Right cardiac atrium (tissue), 5 donors: Measurements from ENCODE around the gene ARID3A. TPM values are rescaled to one million over a fixed set of nuclear protein-coding genes. Genes with fewer than 3 reads are reported as not detected.
"Not testable (repeated sequence)": the region's sequence is repeated elsewhere in the genome, so short reads cannot be mapped to it uniquely, and the experiment has no call there.

ENCODE experiments used
- ATAC-seq, 2 donors: fragments of 200-7000 bp; cut with Tn5 transposase; one replicate each; pipeline versions ENCODE4 v1.8.0 to v1.9.1; 2020; ENCODE audit warnings: moderate library complexity in 2 of 2, mild to moderate bottlenecking in 1 of 2
- DNase-seq, 3 donors: peaks; one replicate each; pipeline ENCODE4 v3.0.0-alpha.2; 2020
- H3K27ac ChIP-seq: one replicate; pipeline ENCODE4 v1.5.1; 2013; ENCODE audit warnings: mild to moderate bottlenecking, low read length, control low read depth, moderate library complexity
- H3K27me3 ChIP-seq: one replicate; pipeline ENCODE4 v1.6.1; 2013; ENCODE audit not compliant: control insufficient read depth, insufficient read depth
- H3K4me1 ChIP-seq: one replicate; pipeline ENCODE4 v1.6.1; 2013; ENCODE audit warnings: low read length; ENCODE audit not compliant: control insufficient read depth, insufficient read depth
- H3K4me3 ChIP-seq: one replicate; pipeline ENCODE4 v1.5.1; 2013; ENCODE audit warnings: low read length, control low read depth
- H3K9me3 ChIP-seq: one replicate; pipeline ENCODE4 v1.6.1; 2013; ENCODE audit warnings: low read length; ENCODE audit not compliant: control insufficient read depth
- WGBS: extraction: QIAGEN DNeasy Blood & Tissue Kit; methylation state at CpG from one replicate; pipeline ENCODE4 v1.1.7; 2013; 5-methylcytosine and 5-hydroxymethylcytosine counted together
- intact Hi-C, 4 donors: fragments of 100-400 bp; cut with DNase I; formaldehyde crosslinking; loops; one replicate each; pipeline versions ENCODE4 v1.11.0 to v1.14.0; 2022 to 2023
- polyA plus RNA-seq: library from polyadenylated mRNA; stranded (reverse); fragments of 200-250 nt; gene quantifications from one replicate; pipeline ENCODE4 v1.2.3, GENCODE V29; 2013
- total RNA-seq, 4 donors: library from RNA; stranded (reverse); fragmentation: NEBNext Ultra II Directional; extraction: Animal tissue kit (Norgen Biotek cat#: 25700); gene quantifications; one replicate each; pipeline ENCODE4 v1.2.1, GENCODE V29; 2021
- donor health status: healthy with polysubstance abuse.
- donor health status: DM: no; HTN: yes; CAD: no.
- donor health status: DM: no; HTN: no; CAD: no.
- donor health status: DM: no; HTN: yes; CAD: no; lungs with severe emphysema.
- donor health status: DM: yes; HTN: yes; CAD: no.

ARID3A gene
- total and polyA plus RNA-seq, 5 donors: 3.3 to 6.2 (median 5.1) TPM

DNA sequence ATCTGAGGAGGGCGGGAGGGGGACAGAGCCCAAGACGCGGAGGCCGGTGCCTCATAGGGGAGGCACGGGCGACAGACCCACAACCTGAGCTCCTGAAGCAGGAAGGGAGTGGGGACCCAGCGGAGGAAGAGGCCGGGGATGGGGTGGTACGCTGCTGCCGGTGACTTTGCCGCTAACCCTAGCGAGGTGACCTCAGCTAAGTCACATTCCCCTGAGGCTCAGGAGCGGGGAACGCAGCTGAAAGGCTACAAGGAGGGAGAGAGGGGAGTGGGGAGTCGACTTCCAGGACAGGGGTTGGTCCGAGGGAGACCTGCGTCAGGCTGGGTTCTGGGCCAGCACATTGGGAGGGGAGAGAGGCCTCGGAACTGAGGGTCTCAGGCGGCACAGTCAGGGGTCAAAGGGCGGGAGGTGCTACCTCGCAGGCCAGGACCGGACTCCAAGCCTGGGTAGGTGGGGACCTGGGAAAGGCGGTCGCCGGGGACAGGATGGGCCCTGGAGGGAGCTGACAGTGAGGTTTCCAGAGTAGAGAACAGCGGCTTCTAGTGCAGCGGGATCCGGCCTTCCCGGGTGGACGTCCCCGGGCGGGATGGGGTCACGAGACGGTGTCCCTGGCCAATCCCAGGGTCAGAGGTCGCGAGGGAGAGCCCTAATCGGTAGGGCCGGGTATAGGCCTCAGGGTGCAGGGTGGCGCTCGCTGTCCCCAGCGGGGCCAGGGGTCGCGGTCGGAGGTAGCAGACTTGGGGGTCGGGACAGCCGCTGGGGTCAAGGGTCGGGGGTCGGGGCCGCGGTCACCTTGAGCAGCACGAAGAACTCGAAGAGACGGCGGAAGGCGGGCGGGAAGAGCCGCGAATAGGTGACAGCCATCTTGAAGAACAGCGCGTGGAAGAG lies 94.4 kb downstream of the ARID3A start:
- 1% methylated on average over 60 of the region's 60 CpGs for WGBS
- Histone ChIP-seq H3K27me3 (no peaks in the 10 kb centered on the region), H3K9me3 (no peaks in the 10 kb centered on the region), H3K27ac (peak overlapping the region; percentile 79), H3K4me3 (peak overlapping the region; percentile 81), H3K4me1 (peaks cover 26% of the 10 kb centered on the region)
- no peak for ATAC-seq
- peak; percentile 54 to 82 (median 78) for DNase-seq
- intact Hi-C loops: loop anchor here in 1 of 4 donors (10.0 kb wide), 1 partner anchor 85 kb away; the partner anchor contains the start of gene GPX4

DNA sequence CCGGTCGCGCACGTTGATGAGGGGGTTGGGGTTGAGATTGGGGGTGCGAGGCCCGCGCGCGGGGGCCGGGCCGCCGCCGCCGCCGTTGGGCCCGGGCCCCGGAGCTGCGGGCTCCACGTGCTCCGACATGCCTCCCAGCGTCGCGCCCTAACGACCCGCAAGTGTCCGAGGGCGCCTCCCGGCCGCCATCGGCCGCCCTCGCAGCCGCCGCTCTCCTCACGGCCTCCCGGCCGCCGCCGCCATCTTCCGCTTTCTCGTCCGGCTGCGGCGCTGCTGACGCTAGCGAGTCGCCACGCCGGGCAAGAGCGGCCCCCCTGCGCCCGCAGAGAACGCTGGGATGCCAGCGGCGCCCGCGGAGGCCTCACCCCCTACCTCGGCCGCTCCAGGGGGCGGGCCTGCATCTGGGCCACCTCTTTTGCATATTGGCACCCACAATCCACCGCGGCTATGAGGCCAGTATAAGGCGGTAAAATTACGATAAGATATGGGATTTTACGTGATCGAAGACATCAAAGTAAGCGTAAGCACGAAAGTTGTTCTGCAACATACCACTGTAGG lies 95.1 kb downstream of the ARID3A start, which contains the start of gene TMEM259:
Gene TMEM259, minus strand, starts transcription at position 256 of the 558 bp plus-strand sequence. Its CDS starts 127 bp downstream, at position 129.
- intact Hi-C loops: loop anchor here in 1 of 4 donors (10.0 kb wide), 1 partner anchor 84 kb away; the partner anchor contains the start of gene GPX4
- Histone ChIP-seq H3K27me3 (no peaks in the 10 kb centered on the region), H3K4me1 (peaks cover 26% of the 10 kb centered on the region), H3K9me3 (no peaks in the 10 kb centered on the region), H3K4me3 (peak within 1 kb of the TSS; percentile 81), H3K27ac (peak within 1 kb of the TSS; percentile 89)
- WGBS: under 1% methylated on average over 68 of the region's 68 CpGs
- ATAC-seq (peak; percentile 90 to 94), DNase-seq (peak; percentile 97 to 99 (median 99))

DNA sequence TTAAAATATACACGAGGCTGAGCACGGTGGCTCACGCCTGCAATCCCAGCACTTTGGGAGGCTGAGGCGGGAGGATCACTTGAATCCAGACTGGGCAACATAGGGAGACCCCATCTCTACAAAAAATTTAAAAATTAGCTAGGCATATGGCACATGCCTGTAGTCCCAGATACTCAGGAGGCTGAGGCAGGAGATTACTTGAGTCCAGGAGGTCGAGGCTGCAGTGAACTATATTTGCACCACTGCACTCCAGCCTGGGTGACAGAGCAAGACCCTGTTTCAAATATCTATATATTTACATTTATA lies 98.0 kb downstream of the ARID3A start:
- ATAC-seq, H3K9me3 ChIP-seq, H3K27ac ChIP-seq, H3K4me1 ChIP-seq, H3K4me3 ChIP-seq, DNase-seq, H3K27me3 ChIP-seq: not testable (repeated sequence)
- 82% methylated on average over 5 of the region's 5 CpGs for WGBS
- intact Hi-C loops: loop anchor here in 1 of 4 donors (10.0 kb wide), 1 partner anchor 81 kb away; the partner anchor contains the start of gene GPX4

DNA sequence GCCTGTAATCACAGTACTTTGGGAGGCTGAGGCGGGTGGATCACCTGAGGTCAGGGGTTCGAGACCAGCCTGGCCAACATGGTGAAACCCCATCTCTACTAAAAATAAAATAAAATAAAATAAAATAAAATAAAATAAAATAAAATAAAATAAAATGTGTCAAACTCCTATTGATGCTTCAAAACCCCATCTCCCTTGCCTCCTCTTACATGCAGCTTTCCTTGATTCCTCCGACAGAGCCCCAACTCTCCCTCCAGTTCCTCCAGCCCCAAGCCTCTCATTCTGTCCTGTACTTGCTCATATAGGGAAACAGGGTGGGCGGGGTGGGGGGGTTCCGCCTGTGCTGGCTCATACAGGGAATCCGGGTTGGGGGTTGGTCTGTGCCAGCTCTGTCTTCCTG lies 99.2 kb downstream of the ARID3A start:
- intact Hi-C loops: loop anchor here in 2 of 4 donors (5.0 to 10.0 kb wide), 2 partner anchors 77 to 80 kb away; partner anchors contain the start of gene GPX4 (in 2 of the 2)
- not testable (repeated sequence) for H3K4me1 ChIP-seq, ATAC-seq, H3K9me3 ChIP-seq, H3K4me3 ChIP-seq, H3K27ac ChIP-seq, DNase-seq, H3K27me3 ChIP-seq
- 90% methylated on average over 6 of the region's 6 CpGs for WGBS

Other genes starting within 250 kb of the ARID3A start
- 100 to 1,000 TPM in 1 of 4 donors, 10 to 100 TPM in 3; 47.1 to 110 (median 61.9) TPM for gene FSTL3, start 249.6 kb upstream of the ARID3A start, total RNA-seq
- 64.1 TPM for gene FSTL3, start 249.6 kb upstream of the ARID3A start, polyA plus RNA-seq
- gene PRSS57, start 230.6 kb upstream of the ARID3A start, total RNA-seq: not detected
- gene PRSS57, start 230.6 kb upstream of the ARID3A start, polyA plus RNA-seq: not detected
- gene PALM, start 217.1 kb upstream of the ARID3A start, total RNA-seq: 10 to 100 TPM; 34.9 to 84.9 (median 46.9) TPM
- 30.3 TPM for gene PALM, start 217.1 kb upstream of the ARID3A start, polyA plus RNA-seq
- under 1 TPM in 1 of 4 donors, not detected in 3; 0.22 TPM for gene MISP, start 174.9 kb upstream of the ARID3A start, total RNA-seq
- 0.02 TPM for gene MISP, start 174.9 kb upstream of the ARID3A start, polyA plus RNA-seq
- 100 to 1,000 TPM in 1 of 4 donors, 10 to 100 TPM in 3; 67.5 to 119 (median 82.3) TPM for gene PTBP1, start 128.6 kb upstream of the ARID3A start, total RNA-seq
- 42.9 TPM for gene PTBP1, start 128.6 kb upstream of the ARID3A start, polyA plus RNA-seq
- gene PLPPR3, start 104.1 kb upstream of the ARID3A start, total RNA-seq: not detected
- gene PLPPR3, start 104.1 kb upstream of the ARID3A start, polyA plus RNA-seq: 0.05 TPM
- gene AZU1, start 98.2 kb upstream of the ARID3A start, total RNA-seq: not detected
- gene AZU1, start 98.2 kb upstream of the ARID3A start, polyA plus RNA-seq: 0.11 TPM
- not detected for gene PRTN3, start 85.0 kb upstream of the ARID3A start, total RNA-seq
- not detected for gene PRTN3, start 85.0 kb upstream of the ARID3A start, polyA plus RNA-seq
- 1 to 10 TPM in 3 of 4 donors, under 1 TPM in 1; 0.85 to 2.6 (median 1.9) TPM for gene ELANE, start 73.7 kb upstream of the ARID3A start, total RNA-seq
- gene ELANE, start 73.7 kb upstream of the ARID3A start, polyA plus RNA-seq: 3.4 TPM
- 100 to 1,000 TPM; 221 to 590 (median 310) TPM for gene CFD, start 66.4 kb upstream of the ARID3A start, total RNA-seq
- gene CFD, start 66.4 kb upstream of the ARID3A start, polyA plus RNA-seq: 869 TPM
- gene MED16, start 32.8 kb upstream of the ARID3A start, total RNA-seq: 10 to 100 TPM; 23.9 to 28.4 (median 25.4) TPM
- 21.3 TPM for gene MED16, start 32.8 kb upstream of the ARID3A start, polyA plus RNA-seq
- gene RNU6-9, start 32.6 kb upstream of the ARID3A start, total RNA-seq: not detected
- gene RNU6-9, start 32.6 kb upstream of the ARID3A start, polyA plus RNA-seq: not detected
- gene R3HDM4, start 12.8 kb upstream of the ARID3A start, total RNA-seq: 10 to 100 TPM; 18.6 to 31.2 (median 21.2) TPM
- gene R3HDM4, start 12.8 kb upstream of the ARID3A start, polyA plus RNA-seq: 25.8 TPM
- gene KISS1R, start 8.7 kb upstream of the ARID3A start, total RNA-seq: not detected
- not detected for gene KISS1R, start 8.7 kb upstream of the ARID3A start, polyA plus RNA-seq
- 10 to 100 TPM; 12.2 to 24.0 (median 15.8) TPM for gene WDR18, start 58.3 kb downstream of the ARID3A start, total RNA-seq
- 22.5 TPM for gene WDR18, start 58.3 kb downstream of the ARID3A start, polyA plus RNA-seq
- gene GRIN3B, start 74.4 kb downstream of the ARID3A start, total RNA-seq: under 1 TPM in 1 of 4 donors, not detected in 3; 0.06 TPM
- not detected for gene GRIN3B, start 74.4 kb downstream of the ARID3A start, polyA plus RNA-seq
- gene TMEM259, start 95.1 kb downstream of the ARID3A start, total RNA-seq: 100 to 1,000 TPM; 127 to 161 (median 143) TPM
- 164 TPM for gene TMEM259, start 95.1 kb downstream of the ARID3A start, polyA plus RNA-seq
- gene RNU6-2, start 95.5 kb downstream of the ARID3A start, total RNA-seq: not detected
- gene RNU6-2, start 95.5 kb downstream of the ARID3A start, polyA plus RNA-seq: not detected
- gene CNN2, start 100.6 kb downstream of the ARID3A start, total RNA-seq: 10 to 100 TPM; 57.4 to 75.9 (median 63.8) TPM
- 52.1 TPM for gene CNN2, start 100.6 kb downstream of the ARID3A start, polyA plus RNA-seq
- gene ABCA7, start 114.1 kb downstream of the ARID3A start, total RNA-seq: 10 to 100 TPM in 1 of 4 donors, 1 to 10 TPM in 3; 7.3 to 10.4 (median 8.7) TPM
- gene ABCA7, start 114.1 kb downstream of the ARID3A start, polyA plus RNA-seq: 9.1 TPM
- 10 to 100 TPM in 1 of 4 donors, 1 to 10 TPM in 3; 7.7 to 10.4 (median 9.2) TPM for gene ARHGAP45, start 141.1 kb downstream of the ARID3A start, total RNA-seq
- gene ARHGAP45, start 141.1 kb downstream of the ARID3A start, polyA plus RNA-seq: 5.9 TPM
- gene POLR2E, start 169.3 kb downstream of the ARID3A start, total RNA-seq: 100 to 1,000 TPM; 110 to 145 (median 131) TPM
- gene POLR2E, start 169.3 kb downstream of the ARID3A start, polyA plus RNA-seq: 179 TPM
- gene GPX4, start 178.0 kb downstream of the ARID3A start, total RNA-seq: 100 to 1,000 TPM; 300 to 374 (median 359) TPM
- gene GPX4, start 178.0 kb downstream of the ARID3A start, polyA plus RNA-seq: 713 TPM
- 10 to 100 TPM; 18.0 to 44.5 (median 20.5) TPM for gene SBNO2, start 248.2 kb downstream of the ARID3A start, total RNA-seq
- gene SBNO2, start 248.2 kb downstream of the ARID3A start, polyA plus RNA-seq: 13.4 TPM